GM21526 (cell line): Measurements from ENCODE around the gene FTO.

Experiments used
- ATAC-seq: cut with Tn5 transposase; IDR thresholded peaks from one replicate; pipeline ENCODE4 v1.9.1; 2021; ENCODE audit warnings: moderate library complexity; ENCODE audit not compliant: unreplicated experiment, low FRiP score

FTO gene

GRCh38 chr16:53920988-53921387 lies 217.0 kb downstream of the FTO start:
- ATAC-seq = no peak

- ATAC-seq = no peak
Measured at GRCh38 chr16:53922067-53922806, 218.3 kb downstream of the FTO start.

GRCh38 chr16:53922807-53923571 lies 219.0 kb downstream of the FTO start:
- no peak for ATAC-seq

GRCh38 chr16:53924331-53925106 lies 220.6 kb downstream of the FTO start:
- no peak for ATAC-seq

GRCh38 chr16:53925107-53925410 lies 221.1 kb downstream of the FTO start:
- ATAC-seq = no peak

- no peak for ATAC-seq
Measured at GRCh38 chr16:53925526-53925925, 221.6 kb downstream of the FTO start.

- no peak for ATAC-seq
Measured at GRCh38 chr16:53926209-53926608, 222.3 kb downstream of the FTO start.

GRCh38 chr16:53932975-53933374 lies 229.0 kb downstream of the FTO start:
- no peak for ATAC-seq

- ATAC-seq = no peak
Measured at GRCh38 chr16:53933407-53933806, 229.5 kb downstream of the FTO start.

- no peak for ATAC-seq
Measured at GRCh38 chr16:53936052-53936451, 232.1 kb downstream of the FTO start.

- ATAC-seq = no peak
Measured at GRCh38 chr16:53936529-53936928, 232.6 kb downstream of the FTO start.

- ATAC-seq = no peak
Measured at GRCh38 chr16:53937161-53937880, 233.4 kb downstream of the FTO start.

- no peak for ATAC-seq
Measured at GRCh38 chr16:53944025-53944424, 240.1 kb downstream of the FTO start.

- no peak for ATAC-seq
Measured at GRCh38 chr16:53945996-53946395, 242.0 kb downstream of the FTO start.

GRCh38 chr16:53946746-53947386 lies 242.9 kb downstream of the FTO start:
- no peak for ATAC-seq

GRCh38 chr16:53947642-53948041 lies 243.7 kb downstream of the FTO start:
- ATAC-seq = no peak

- no peak for ATAC-seq
Measured at GRCh38 chr16:53948326-53948725, 244.4 kb downstream of the FTO start.

- no peak for ATAC-seq
Measured at GRCh38 chr16:53948734-53949430, 244.9 kb downstream of the FTO start.

- no peak for ATAC-seq
Measured at GRCh38 chr16:53949715-53950410, 245.9 kb downstream of the FTO start.
